CD14-positive monocyte (primary cell): ENCODE measurements around the gene APOD. TPM values are rescaled to one million over a fixed set of nuclear protein-coding genes. Genes with fewer than 3 reads are reported as not detected.

Experiments
- DNase-seq, 3 donors: peaks; one replicate each; pipeline ENCODE4 v3.0.0-alpha.2; 2011 to 2022
- H2AFZ ChIP-seq: 2 replicates; pipeline ENCODE4 v1.6.0; 2012; ENCODE audit warnings: mild to moderate bottlenecking, low read depth, low read length, inconsistent platforms; ENCODE audit not compliant: insufficient read depth, poor library complexity, severe bottlenecking
- H3K27ac ChIP-seq, 2 donors: 1 replicate in 1 of 2; 2 replicates in 1 of 2; pipeline ENCODE4 v1.5.1; 2012 to 2013; ENCODE audit warnings: low read length in 2 of 2, control low read depth in 1 of 2, inconsistent platforms in 1 of 2, low read depth in 1 of 2, mild to moderate bottlenecking in 1 of 2
- H3K27me3 ChIP-seq, 2 donors: one replicate each; pipeline versions ENCODE4 v1.6.0 to v1.6.1; 2011 to 2013; ENCODE audit warnings: low read length in 2 of 2; ENCODE audit not compliant: control insufficient read depth in 2 of 2, insufficient read depth in 2 of 2
- H3K36me3 ChIP-seq, 2 donors: replicated peaks in 1 of 2; 1 replicate in 1 of 2; 2 replicates in 1 of 2; pipeline versions ENCODE4 v1.5.1 to v1.6.1; 2012 to 2013; ENCODE audit warnings: low read length in 2 of 2, control low read depth in 1 of 2, inconsistent platforms in 1 of 2, mild to moderate bottlenecking in 1 of 2; ENCODE audit not compliant: insufficient read depth in 2 of 2, control insufficient read depth in 1 of 2
- H3K4me1 ChIP-seq, 2 donors: 1 replicate in 1 of 2; 2 replicates in 1 of 2; pipeline versions ENCODE4 v1.5.1 to v1.6.1; 2012 to 2013; ENCODE audit warnings: low read length in 2 of 2, control low read depth in 1 of 2, inconsistent platforms in 1 of 2, mild to moderate bottlenecking in 1 of 2, moderate library complexity in 1 of 2; ENCODE audit not compliant: insufficient read depth in 2 of 2, control insufficient read depth in 1 of 2
- H3K4me2 ChIP-seq: replicated peaks from 2 replicates; pipeline ENCODE3; 2012; ENCODE audit warnings: low read length, moderate library complexity, mild to moderate bottlenecking; ENCODE audit not compliant: poor library complexity, severe bottlenecking; ENCODE audit errors: extremely low read depth
- H3K4me3 ChIP-seq, 3 experiments: fragments of 200-600 bp in 1 of 3; sonication (generic) in 1 of 3; replicated peaks in 1 of 3; 1 replicate in 2 of 3; 2 replicates in 1 of 3; pipeline ENCODE4 v1.5.1; 2011 to 2013; ENCODE audit warnings: low read length in 3 of 3, mild to moderate bottlenecking in 3 of 3, control low read depth in 2 of 3, low read depth in 2 of 3, inconsistent platforms in 1 of 3, moderate library complexity in 1 of 3
- H3K79me2 ChIP-seq: 2 replicates; pipeline ENCODE4 v1.6.0; 2012; ENCODE audit warnings: mild to moderate bottlenecking, control low read depth, inconsistent platforms, low read length, moderate library complexity; ENCODE audit not compliant: insufficient read depth
- H3K9ac ChIP-seq: 2 replicates; pipeline ENCODE4 v1.6.0; 2017; ENCODE audit warnings: low read length, mild to moderate bottlenecking; ENCODE audit not compliant: insufficient read depth, poor library complexity, severe bottlenecking
- H3K9me3 ChIP-seq, 2 donors: replicated peaks in 1 of 2; 1 replicate in 1 of 2; 2 replicates in 1 of 2; pipeline versions ENCODE4 v1.5.1 to v1.6.1; 2012 to 2013; ENCODE audit warnings: low read length in 2 of 2, control low read depth in 1 of 2; ENCODE audit not compliant: control insufficient read depth in 1 of 2, insufficient read depth in 1 of 2
- H4K20me1 ChIP-seq: 2 replicates; pipeline ENCODE4 v1.6.0; 2012; ENCODE audit warnings: mild to moderate bottlenecking, low read length, control low read depth, moderate library complexity; ENCODE audit not compliant: insufficient read depth
- H3K27ac Mint-ChIP-seq, 7 donors: one replicate each; pipeline ENCODE4 v1.8.0; 2020; ENCODE audit warnings: mild to moderate bottlenecking in 7 of 7, mixed read lengths in 7 of 7, moderate library complexity in 6 of 7, inconsistent platforms in 2 of 7
- H3K27me3 Mint-ChIP-seq, 3 donors: one replicate each; pipeline ENCODE4 v1.8.0; 2021 to 2022; ENCODE audit warnings: low read depth in 3 of 3, mild to moderate bottlenecking in 3 of 3, mixed read lengths in 3 of 3, moderate library complexity in 3 of 3, inconsistent platforms in 1 of 3
- H3K36me3 Mint-ChIP-seq, 2 donors: one replicate each; pipeline ENCODE4 v1.8.0; 2020; ENCODE audit warnings: mixed read lengths in 2 of 2, inconsistent platforms in 1 of 2, mild to moderate bottlenecking in 1 of 2
- H3K4me1 Mint-ChIP-seq: one replicate; pipeline ENCODE4 v1.8.0; 2020; ENCODE audit warnings: mild to moderate bottlenecking, mixed read lengths
- H3K4me3 Mint-ChIP-seq, 2 donors: one replicate each; pipeline ENCODE4 v1.8.0; 2020; ENCODE audit warnings: mild to moderate bottlenecking in 2 of 2, mixed read lengths in 2 of 2, moderate library complexity in 1 of 2
- H3K9me3 Mint-ChIP-seq, 7 donors: one replicate each; pipeline ENCODE4 v1.8.0; 2020 to 2022; ENCODE audit warnings: mixed read lengths in 7 of 7, mild to moderate bottlenecking in 6 of 7, moderate library complexity in 6 of 7, inconsistent platforms in 2 of 7
- CTCF ChIP-seq: fragments of 200-600 bp; IDR thresholded peaks from one replicate; pipeline ENCODE4 v1.8.0; 2022; ENCODE audit warnings: antibody characterized with exemption, mild to moderate bottlenecking
- WGBS: methylation state at CpG from one replicate; pipeline ENCODE4 v1.1.5; 2013; ENCODE audit warnings: missing lambda C conversion rate; ENCODE audit not compliant: insufficient coverage; 5-methylcytosine and 5-hydroxymethylcytosine counted together
- intact Hi-C, 2 donors: fragments of 100-400 bp; cut with micrococcal nuclease; formaldehyde crosslinking; loops; one replicate each; pipeline versions ENCODE4 v1.15.0 to v1.15.1; 2023
- polyA plus RNA-seq, 3 donors: library from polyadenylated mRNA; depleted of rRNA in 1 of 3; unstranded in 2 of 3; stranded (reverse) in 1 of 3; fragments of 300-500 nt in 2 of 3; fragments of >200 nt in 1 of 3; fragmentation: Illumina TruSeq in 2 of 3; gene quantifications; 1 replicate in 2 of 3; 2 replicates in 1 of 3; pipeline ENCODE4 v1.2.3, GENCODE V29; 2012 to 2021

The APOD gene
- polyA plus RNA-seq, 3 donors = not detected

- no peaks in the 10 kb centered on the region for H3K36me3 ChIP-seq
- no peak overlapping the region for H3K9ac ChIP-seq
- H3K4me1 Mint-ChIP-seq = peaks cover 11% of the 10 kb centered on the region
- no peak for DNase-seq
- no peak for TF ChIP-seq CTCF
- no peaks in the 10 kb centered on the region for H3K79me2 ChIP-seq
- H3K4me3 ChIP-seq = no peak overlapping the region
- H3K4me1 ChIP-seq = no peaks in the 10 kb centered on the region
- H4K20me1 ChIP-seq = no peaks in the 10 kb centered on the region
- H3K9me3 Mint-ChIP-seq = peaks cover 0 to 4% (median 0%) of the 10 kb centered on the region in 7 donors
- peaks cover 12 to 22% (median 12%) of the 10 kb centered on the region in 3 donors for H3K27me3 Mint-ChIP-seq
- no peak overlapping the region for H3K4me2 ChIP-seq
- H3K4me3 Mint-ChIP-seq = no peak overlapping the region
- H3K27ac ChIP-seq = no peak overlapping the region
- peaks cover 7% of the 10 kb centered on the region in 2 donors for H3K27me3 ChIP-seq
- H2AFZ ChIP-seq = no peak overlapping the region
- no peaks in the 10 kb centered on the region for H3K36me3 Mint-ChIP-seq
- H3K27ac Mint-ChIP-seq = no peak overlapping the region
- WGBS = 100% methylated on average over 2 of the region's 9 CpGs
- intact Hi-C loops = no loop called here
- H3K9me3 ChIP-seq = no peaks in the 10 kb centered on the region
These were observed 12.8 kb downstream of the APOD start for GRCh38 chr3:195570912-195571311.

- Histone ChIP-seq H3K9me3 (no peaks in the 10 kb centered on the region), H3K4me1 (no peaks in the 10 kb centered on the region), H3K27me3 (peaks cover 11 to 12% of the 10 kb centered on the region in 2 donors), H3K9ac (no peak overlapping the region), H3K4me2 (no peak overlapping the region), H3K4me3 (no peak overlapping the region), H3K36me3 (no peaks in the 10 kb centered on the region), H3K27ac (no peak overlapping the region), H2AFZ (no peak overlapping the region), H3K79me2 (no peaks in the 10 kb centered on the region), H4K20me1 (no peaks in the 10 kb centered on the region)
- WGBS = 60% methylated on average over 1 of the region's 6 CpGs
- Mint-ChIP-seq H3K9me3 (peaks cover 0 to 4% (median 0%) of the 10 kb centered on the region in 7 donors), H3K4me1 (peaks cover 14% of the 10 kb centered on the region), H3K4me3 (no peak overlapping the region), H3K27ac (no peak overlapping the region), H3K27me3 (peaks cover 12 to 26% (median 15%) of the 10 kb centered on the region in 3 donors), H3K36me3 (no peaks in the 10 kb centered on the region)
- DNase-seq = no peak
- no peak for TF ChIP-seq CTCF
- intact Hi-C loops = no loop called here
These were observed 13.4 kb downstream of the APOD start for GRCh38 chr3:195570344-195570743.
